Measurements from ENCODE around the gene TEX19.

GRCh38 chr17:82405051-82405450, 46.0 kb downstream of the TEX19 start:
- TF ChIP-seq HDGF (IDR thresholded peaks at IDR 0.05; ENCODE audit: borderline replicate concordance) (no peak), ELF4 (IDR thresholded peaks at IDR 0.05) (no peak), SP1 (IDR thresholded peaks at IDR 0.05) (no peak), CTBP1 (IDR thresholded peaks at IDR 0.05; ENCODE audit: borderline replicate concordance) (no peak), ARNT (IDR thresholded peaks at IDR 0.05) (no peak), FOXK2 (IDR thresholded peaks at IDR 0.05) (no peak), SUZ12 (IDR thresholded peaks at IDR 0.05) (no peak), FOXA1 (IDR thresholded peaks at IDR 0.05) (no peak), FOXM1 (IDR thresholded peaks at IDR 0.05; ENCODE audit: borderline replicate concordance) (no peak), TARDBP (IDR thresholded peaks at IDR 0.05) (no peak)

Measured in HEK293T (cell line).